ENCODE measurements around the gene FAM240B. TPM values are rescaled to one million over a fixed set of nuclear protein-coding genes. Genes with fewer than 3 reads are reported as not detected.

FAM240B gene
- total RNA-seq, 1 donor from 2014 or later = not detected

- DNase-seq = no peak
- no peaks in the 10 kb centered on the region for H3K36me3 Mint-ChIP-seq (ENCODE audit: low read depth)
- no peak for TF ChIP-seq CTCF (IDR thresholded peaks at IDR 0.05)
- H3K27me3 Mint-ChIP-seq = no peaks in the 10 kb centered on the region
- no peaks in the 10 kb centered on the region for H3K9me3 Mint-ChIP-seq
- H3K4me3 Mint-ChIP-seq = no peak overlapping the region
- no peak for ATAC-seq (ENCODE audit: low read depth)
- intact Hi-C loops (cut with micrococcal nuclease) = no loop called here
- H3K4me1 Mint-ChIP-seq = no peaks in the 10 kb centered on the region
- no peak overlapping the region for H3K27ac Mint-ChIP-seq
- CTCF ChIA-PET = no interaction called here
- POLR2A ChIA-PET = no interaction called here
Observed at GRCh38 chr9:38724754-38725153, 4.8 kb upstream of the FAM240B start.

- no peaks in the 10 kb centered on the region for H3K4me1 Mint-ChIP-seq
- POLR2A ChIA-PET = no interaction called here
- H3K27me3 Mint-ChIP-seq = peaks cover 2% of the 10 kb centered on the region
- CTCF ChIA-PET = no interaction called here
- no peak for TF ChIP-seq CTCF (IDR thresholded peaks at IDR 0.05)
- ATAC-seq (ENCODE audit: low read depth) (no peak), DNase-seq (no peak)
- no peak overlapping the region for H3K27ac Mint-ChIP-seq
- no peaks in the 10 kb centered on the region for H3K9me3 Mint-ChIP-seq
- intact Hi-C loops (cut with micrococcal nuclease) = no loop called here
- no peaks in the 10 kb centered on the region for H3K36me3 Mint-ChIP-seq (ENCODE audit: low read depth)
- H3K4me3 Mint-ChIP-seq = no peak overlapping the region
Observed at GRCh38 chr9:38718148-38718547, 1.8 kb downstream of the FAM240B start.

GRCh38 chr9:38715684-38716083 is 4.2 kb downstream of the FAM240B start:
- CTCF ChIA-PET = no interaction called here
- intact Hi-C loops (cut with micrococcal nuclease) = no loop called here
- Mint-ChIP-seq H3K4me1 (no peaks in the 10 kb centered on the region), H3K9me3 (no peaks in the 10 kb centered on the region), H3K4me3 (no peak overlapping the region), H3K27ac (no peak overlapping the region), H3K36me3 (ENCODE audit: low read depth) (no peaks in the 10 kb centered on the region), H3K27me3 (peaks cover 4% of the 10 kb centered on the region)
- POLR2A ChIA-PET = no interaction called here
- DNase-seq = no peak
- no peak for ATAC-seq (ENCODE audit: low read depth)
- TF ChIP-seq CTCF (IDR thresholded peaks at IDR 0.05) = no peak

GRCh38 chr9:38713426-38713825 is 6.5 kb downstream of the FAM240B start:
- POLR2A ChIA-PET = no interaction called here
- CTCF ChIA-PET = no interaction called here
- peaks cover 4% of the 10 kb centered on the region for H3K27me3 Mint-ChIP-seq
- H3K27ac Mint-ChIP-seq = no peak overlapping the region
- intact Hi-C loops (cut with micrococcal nuclease) = no loop called here
- H3K36me3 Mint-ChIP-seq (ENCODE audit: low read depth) = no peaks in the 10 kb centered on the region
- H3K9me3 Mint-ChIP-seq = no peaks in the 10 kb centered on the region
- no peaks in the 10 kb centered on the region for H3K4me1 Mint-ChIP-seq
- DNase-seq (no peak), ATAC-seq (ENCODE audit: low read depth) (no peak)
- H3K4me3 Mint-ChIP-seq = no peak overlapping the region
- no peak for TF ChIP-seq CTCF (IDR thresholded peaks at IDR 0.05)

GRCh38 chr9:38708759-38709158 is 11.2 kb downstream of the FAM240B start:
- no peaks in the 10 kb centered on the region for H3K36me3 Mint-ChIP-seq (ENCODE audit: low read depth)
- ATAC-seq (ENCODE audit: low read depth) (no peak), DNase-seq (no peak)
- no peaks in the 10 kb centered on the region for H3K4me1 Mint-ChIP-seq
- no peak overlapping the region for H3K4me3 Mint-ChIP-seq
- TF ChIP-seq CTCF (IDR thresholded peaks at IDR 0.05) = no peak
- H3K27ac Mint-ChIP-seq = no peak overlapping the region
- CTCF ChIA-PET = no interaction called here
- POLR2A ChIA-PET = no interaction called here
- H3K27me3 Mint-ChIP-seq = peaks cover 5% of the 10 kb centered on the region
- intact Hi-C loops (cut with micrococcal nuclease) = no loop called here
- no peaks in the 10 kb centered on the region for H3K9me3 Mint-ChIP-seq
